Keratinocyte (primary cell): ENCODE results near the gene ARHGAP18. TPM values are rescaled to one million over a fixed set of nuclear protein-coding genes. Genes with fewer than 3 reads are reported as not detected.

Experiments
- DNase-seq: peaks from one replicate; pipeline ENCODE4 v3.0.0-alpha.2; 2011; ENCODE audit warnings: low read depth, missing footprints, low spot score
- FAIRE-seq: peaks from 2 replicates; lab custom pipeline; 2011; peaks lifted over from hg19 to GRCh38; lab: Jason Lieb, UNC
- H2AFZ ChIP-seq: 2 replicates; pipeline ENCODE4 v1.6.0; 2012; ENCODE audit warnings: low read length, control low read depth, inconsistent platforms; ENCODE audit not compliant: control insufficient read depth
- H3K27ac ChIP-seq: 2 replicates; pipeline ENCODE4 v1.5.1; 2011; ENCODE audit warnings: low read length; ENCODE audit not compliant: control insufficient read depth, insufficient read depth
- H3K27me3 ChIP-seq: 3 replicates; pipeline ENCODE4 v1.6.0; 2011; ENCODE audit warnings: low read length; ENCODE audit not compliant: control insufficient read depth, insufficient read depth; ENCODE audit errors: extremely low read depth
- H3K36me3 ChIP-seq, 2 experiments: 2 replicates in 1 of 2; 3 replicates in 1 of 2; pipeline ENCODE4 v1.5.1; 2011; ENCODE audit warnings: low read length in 2 of 2, mild to moderate bottlenecking in 1 of 2; ENCODE audit not compliant: control insufficient read depth in 2 of 2, insufficient read depth in 2 of 2; ENCODE audit errors: extremely low read depth in 1 of 2
- H3K4me1 ChIP-seq: 3 replicates; pipeline ENCODE4 v1.5.1; 2011; ENCODE audit warnings: low read length; ENCODE audit not compliant: control insufficient read depth, insufficient read depth; ENCODE audit errors: extremely low read depth
- H3K4me2 ChIP-seq: 3 replicates; pipeline ENCODE4 v1.6.0; 2011; ENCODE audit warnings: low read depth, low read length; ENCODE audit not compliant: control insufficient read depth, insufficient read depth; ENCODE audit errors: extremely low read depth
- H3K4me3 ChIP-seq, 3 experiments: fragments of 200-600 bp in 1 of 3; sonication (generic) in 1 of 3; 2 replicates in 2 of 3; 3 replicates in 1 of 3; pipeline ENCODE4 v1.5.1; 2011 to 2016; ENCODE audit warnings: low read length in 3 of 3, mild to moderate bottlenecking in 3 of 3, control low read depth in 2 of 3, inconsistent platforms in 1 of 3, low read depth in 1 of 3, mixed read lengths in 1 of 3, mixed run types in 1 of 3, moderate library complexity in 1 of 3; ENCODE audit not compliant: control insufficient read depth in 2 of 3, insufficient read depth in 2 of 3; ENCODE audit errors: extremely low read depth in 1 of 3
- H3K79me2 ChIP-seq: 2 replicates; pipeline ENCODE4 v1.6.0; 2012; ENCODE audit warnings: low read length; ENCODE audit not compliant: control insufficient read depth, insufficient read depth
- H3K9ac ChIP-seq: 3 replicates; pipeline ENCODE4 v1.6.0; 2011; ENCODE audit warnings: low read length; ENCODE audit not compliant: control insufficient read depth, insufficient read depth; ENCODE audit errors: extremely low read depth
- H3K9me1 ChIP-seq: 3 replicates; pipeline ENCODE4 v1.6.0; 2011; ENCODE audit warnings: low read length; ENCODE audit not compliant: control insufficient read depth, insufficient read depth; ENCODE audit errors: extremely low read depth
- H3K9me3 ChIP-seq: 2 replicates; pipeline ENCODE4 v1.5.1; 2012; ENCODE audit warnings: low read depth, low read length; ENCODE audit not compliant: control insufficient read depth
- H4K20me1 ChIP-seq: 3 replicates; pipeline ENCODE4 v1.6.0; 2011; ENCODE audit warnings: low read length; ENCODE audit not compliant: control insufficient read depth, insufficient read depth; ENCODE audit errors: extremely low read depth
- EZH2 ChIP-seq: IDR thresholded peaks from one replicate; pipeline ENCODE4 v1.6.1; 2012; ENCODE audit warnings: inconsistent platforms, mild to moderate bottlenecking, low read length, moderate library complexity
- dilution Hi-C: fragments of 300-500 bp; cut with MboI; formaldehyde crosslinking; loops from one replicate; pipeline ENCODE4 v1.7.0; 2020; ENCODE audit warnings: low sequenced_read_pairs; ENCODE audit not compliant: extremely low pct_ligation_motif_present
- polyA plus RNA-seq, 5 experiments: library from polyadenylated mRNA; depleted of rRNA in 3 of 5; stranded (reverse) in 3 of 5; stranded (forward) in 1 of 5; unstranded in 1 of 5; fragments of >200 nt; gene quantifications; 1 replicate in 1 of 5; 2 replicates in 3 of 5; 3 replicates in 1 of 5; pipeline versions ENCODE4 v1.2.1 to v1.2.3, GENCODE V29; 2011 to 2012; ENCODE audit warnings: missing spikeins in 2 of 5, low read depth in 1 of 5, low replicate concordance in 1 of 5
- TF ChIP-seq, protein P1 (sequence below), 3 experiments: IDR thresholded peaks in 1 of 3; conservative IDR thresholded peaks in 1 of 3; optimal IDR thresholded peaks in 1 of 3; 2 replicates in 2 of 3; 3 replicates in 1 of 3; pipeline versions ENCODE3 to v1.5.1; 2011; ENCODE audit warnings: low read length in 3 of 3, mild to moderate bottlenecking in 3 of 3, moderate library complexity in 2 of 3, control low read depth in 1 of 3, inconsistent platforms in 1 of 3; ENCODE audit not compliant: insufficient read depth in 2 of 3; ENCODE audit errors: extremely low read depth in 1 of 3

Gene ARHGAP18
- polyA plus RNA-seq, 1 donor (not counting 4 experiments of a cell fraction or from before 2014, with no cell fraction given), result 17.7 TPM

DNA sequence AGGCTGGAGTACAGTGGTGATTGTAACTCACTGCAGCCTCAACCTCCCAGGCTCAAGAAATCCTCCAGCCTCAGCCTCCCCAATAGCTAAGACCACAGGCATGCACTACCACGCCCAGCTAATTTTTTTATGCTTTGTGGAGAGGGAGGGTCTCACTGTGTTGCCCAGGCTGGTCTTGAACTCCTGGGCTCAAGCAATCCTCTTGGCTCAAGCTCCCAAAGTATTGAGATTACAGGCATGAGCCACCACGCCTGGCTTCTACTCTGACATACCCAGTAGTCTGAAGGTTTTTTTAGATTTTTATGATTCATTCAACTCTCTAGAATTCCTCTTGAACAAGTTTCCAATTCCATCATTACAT lies 1.3 kb upstream of the ARHGAP18 start:
- dilution Hi-C loops, result no loop called here
- no peak for FAIRE-seq

DNA sequence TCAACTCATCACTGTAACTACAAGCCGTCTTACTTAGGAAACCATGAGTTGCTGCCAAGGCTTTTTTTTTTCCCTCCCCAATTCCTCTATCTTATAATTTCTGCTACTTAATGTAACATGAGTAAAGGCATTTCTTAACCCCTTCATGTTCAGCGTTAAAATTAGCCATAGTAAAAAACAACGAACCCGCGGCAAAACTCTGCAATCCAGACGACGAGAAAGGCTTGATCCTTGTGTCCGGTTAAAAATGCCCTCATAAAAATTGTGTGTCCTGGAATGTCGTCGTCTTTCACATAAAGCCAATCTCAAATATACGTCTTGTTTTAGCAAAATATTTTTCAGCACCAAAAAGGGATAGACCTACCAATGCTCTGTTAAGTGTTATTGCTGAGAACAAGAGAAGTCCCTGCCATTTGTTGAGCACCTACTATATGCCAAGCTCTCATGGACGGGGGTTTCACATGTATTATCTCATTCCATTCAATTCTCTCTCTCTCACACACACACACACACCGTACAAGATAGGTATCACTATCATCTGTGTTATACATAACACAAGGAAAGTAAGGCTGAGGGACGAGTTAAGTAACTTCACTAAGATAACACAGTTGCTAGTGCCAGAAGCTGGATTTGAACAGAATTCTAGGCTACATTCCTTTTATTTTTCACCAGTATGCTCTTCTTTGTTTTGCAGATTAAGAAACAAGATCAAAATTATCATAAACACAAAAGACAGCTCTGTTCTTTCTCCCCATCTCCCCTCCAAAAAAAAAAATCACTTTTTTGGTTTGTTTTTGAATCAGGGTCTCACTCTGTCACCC lies 683 bp upstream of the ARHGAP18 start:
- dilution Hi-C loops, result no loop called here
- H3K9ac ChIP-seq, result peak overlapping the region; percentile 81
- DNase-seq, result no peak

More for the DNA sequence above, 1.3 kb upstream of the ARHGAP18 start:
- Histone ChIP-seq H3K9me3 (no peaks in the 10 kb centered on the region), H3K27me3 (no peaks in the 10 kb centered on the region), H2AFZ (no peak overlapping the region), H3K4me1 (peaks cover 21% of the 10 kb centered on the region), H3K4me2 (no peak overlapping the region), H3K4me3 (no peak overlapping the region), H3K79me2 (peaks cover 36% of the 10 kb centered on the region), H4K20me1 (no peaks in the 10 kb centered on the region), H3K9ac (no peak overlapping the region), H3K27ac (no peak overlapping the region), H3K36me3 (peaks cover 0 to 3% of the 10 kb centered on the region in 2 experiments), H3K9me1 (no peaks in the 10 kb centered on the region)
- TF ChIP-seq, protein P1, sequence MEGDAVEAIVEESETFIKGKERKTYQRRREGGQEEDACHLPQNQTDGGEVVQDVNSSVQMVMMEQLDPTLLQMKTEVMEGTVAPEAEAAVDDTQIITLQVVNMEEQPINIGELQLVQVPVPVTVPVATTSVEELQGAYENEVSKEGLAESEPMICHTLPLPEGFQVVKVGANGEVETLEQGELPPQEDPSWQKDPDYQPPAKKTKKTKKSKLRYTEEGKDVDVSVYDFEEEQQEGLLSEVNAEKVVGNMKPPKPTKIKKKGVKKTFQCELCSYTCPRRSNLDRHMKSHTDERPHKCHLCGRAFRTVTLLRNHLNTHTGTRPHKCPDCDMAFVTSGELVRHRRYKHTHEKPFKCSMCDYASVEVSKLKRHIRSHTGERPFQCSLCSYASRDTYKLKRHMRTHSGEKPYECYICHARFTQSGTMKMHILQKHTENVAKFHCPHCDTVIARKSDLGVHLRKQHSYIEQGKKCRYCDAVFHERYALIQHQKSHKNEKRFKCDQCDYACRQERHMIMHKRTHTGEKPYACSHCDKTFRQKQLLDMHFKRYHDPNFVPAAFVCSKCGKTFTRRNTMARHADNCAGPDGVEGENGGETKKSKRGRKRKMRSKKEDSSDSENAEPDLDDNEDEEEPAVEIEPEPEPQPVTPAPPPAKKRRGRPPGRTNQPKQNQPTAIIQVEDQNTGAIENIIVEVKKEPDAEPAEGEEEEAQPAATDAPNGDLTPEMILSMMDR (optimal IDR thresholded peaks at IDR 0.05 in 1 of 3, IDR thresholded peaks at IDR 0.05 in 1 of 3, conservative IDR thresholded peaks at IDR 0.05 in 1 of 3; ENCODE audit: extremely low read depth in 1 of 3, insufficient read depth in 2 of 3, low read length in 3 of 3), result no peak
- TF ChIP-seq EZH2, result no peak
- no peak for DNase-seq

More for the DNA sequence above, 683 bp upstream of the ARHGAP18 start:
- peaks cover 0 to 9% of the 10 kb centered on the region in 2 experiments for H3K36me3 ChIP-seq
- peak overlapping the region; percentile 76 for H3K27ac ChIP-seq
- H3K9me1 ChIP-seq, result no peaks in the 10 kb centered on the region
- peaks cover 42% of the 10 kb centered on the region for H3K79me2 ChIP-seq
- FAIRE-seq, result no peak
- H2AFZ ChIP-seq, result peak overlapping the region; percentile 70
- H3K4me1 ChIP-seq, result peaks cover 23% of the 10 kb centered on the region
- H3K4me2 ChIP-seq, result peak overlapping the region; percentile 73
- TF ChIP-seq EZH2, result no peak
- TF ChIP-seq, protein P1 (optimal IDR thresholded peaks at IDR 0.05 in 1 of 3, IDR thresholded peaks at IDR 0.05 in 1 of 3, conservative IDR thresholded peaks at IDR 0.05 in 1 of 3; ENCODE audit: extremely low read depth in 1 of 3, insufficient read depth in 2 of 3, low read length in 3 of 3), result no peak
- H3K4me3 ChIP-seq, result peak overlapping the region; percentile 51 to 96 (median 90)
- no peaks in the 10 kb centered on the region for H4K20me1 ChIP-seq
- H3K9me3 ChIP-seq, result no peaks in the 10 kb centered on the region
- no peaks in the 10 kb centered on the region for H3K27me3 ChIP-seq
